Measurements from ENCODE around the gene CWC25. TPM values are rescaled to one million over a fixed set of nuclear protein-coding genes. Genes with fewer than 3 reads are reported as not detected.

CWC25 gene
- total and polyA plus RNA-seq, 9 of the 15 experiments (the other 6 are each of a cell fraction or from before 2014, with no cell fraction given): 16.5 to 27.4 (median 23.0) TPM

GRCh38 chr17:38867179-38867967 lies 42.3 kb upstream of the CWC25 start (continued):
- TF ChIP-seq ZNF592 (IDR thresholded peaks at IDR 0.05): peak; percentile 91
- no peak for TF ChIP-seq SUPT5H (IDR thresholded peaks at IDR 0.05)
- no peak for TF ChIP-seq SMAD1 (IDR thresholded peaks at IDR 0.05; ENCODE audit: low read depth, low read length, partially characterized antibody)
- peak; percentile 47; the same call in 1 of the 2 replicates for TF ChIP-seq JUND (IDR thresholded peaks at IDR 0.05; ENCODE audit: borderline replicate concordance, low read depth, low read length)
- no peak for TF ChIP-seq JUND (tag; IDR thresholded peaks at IDR 0.05; ENCODE audit: borderline replicate concordance, low read depth, low read length)
- 0 out of 4 replicates have a peak, but pooled peaks of 1 of the 2 experiments have one; percentile 13 for TF ChIP-seq MLLT1 (IDR thresholded peaks at IDR 0.05)
- TF ChIP-seq IRF2 (CRISPR knock-in tag; IDR thresholded peaks at IDR 0.05): no peak
- TF ChIP-seq MYNN (IDR thresholded peaks at IDR 0.05): no peak
- no peak for TF ChIP-seq MYNN (CRISPR knock-in tag; IDR thresholded peaks at IDR 0.05)
- no peak for TF ChIP-seq SMAD3 (CRISPR knock-in tag; conservative IDR thresholded peaks at IDR 0.05)
- TF ChIP-seq MYC (IDR thresholded peaks at IDR 0.05; ENCODE audit: low read depth, low read length): 0 out of 2 replicates have a peak, but pooled peaks have one; percentile 15
- TF ChIP-seq MYC (CRISPR knock-in tag; IDR thresholded peaks at IDR 0.05; ENCODE audit: borderline replicate concordance, low read depth): no peak
- TF ChIP-seq ESRRA (IDR thresholded peaks at IDR 0.05; ENCODE audit: borderline replicate concordance, low read depth): peak; percentile 13; the same call in 1 of the 2 replicates
- TF ChIP-seq SETDB1 (IDR thresholded peaks at IDR 0.05; ENCODE audit: low read length): no peak
- no peak for TF ChIP-seq BRD4 (IDR thresholded peaks at IDR 0.05)
- TF ChIP-seq AFF1 (IDR thresholded peaks at IDR 0.05; ENCODE audit: low read depth in 1 of 2, partially characterized antibody in 2 of 2): peak in 1 of 2 experiments; percentile 70
- TF ChIP-seq SIRT6 (IDR thresholded peaks at IDR 0.05; ENCODE audit: low read depth, low read length): no peak
- TF ChIP-seq DACH1 (IDR thresholded peaks at IDR 0.05; ENCODE audit: partially characterized antibody): no peak
- peak; percentile 98 for TF ChIP-seq MAFG (tag; conservative IDR thresholded peaks at IDR 0.05)
- no peak for TF ChIP-seq DIDO1 (tag; IDR thresholded peaks at IDR 0.05; ENCODE audit: low read depth)

All from K562 (cell line).